GM18498 (cell line): ENCODE data around the gene MARCHF10.
"Not testable (repeated sequence)": the region's sequence is repeated elsewhere in the genome, so short reads cannot be mapped to it uniquely, and the experiment has no call there.

Experiments
- ATAC-seq: cut with Tn5 transposase; IDR thresholded peaks from one replicate; pipeline ENCODE4 v1.9.1; 2021; ENCODE audit warnings: mild to moderate bottlenecking, moderate library complexity; ENCODE audit not compliant: unreplicated experiment

The MARCHF10 gene

GRCh38 chr17:62702746-62703260, 105.3 kb downstream of the MARCHF10 start:
- ATAC-seq: no peak

GRCh38 chr17:62701706-62702085, 106.4 kb downstream of the MARCHF10 start:
- no peak for ATAC-seq

GRCh38 chr17:62700964-62701705, 107.0 kb downstream of the MARCHF10 start:
- ATAC-seq: no peak

GRCh38 chr17:62698459-62698858, 109.7 kb downstream of the MARCHF10 start:
- ATAC-seq: not testable (repeated sequence)

GRCh38 chr17:62696726-62697490, 111.2 kb downstream of the MARCHF10 start:
- ATAC-seq: no peak

- ATAC-seq: no peak
Measured at GRCh38 chr17:62696256-62696655, 111.9 kb downstream of the MARCHF10 start.

- not testable (repeated sequence) for ATAC-seq
Measured at GRCh38 chr17:62695093-62695738, 112.9 kb downstream of the MARCHF10 start.

GRCh38 chr17:62693616-62694409, 114.3 kb downstream of the MARCHF10 start:
- no peak for ATAC-seq

- ATAC-seq: no peak
Measured at GRCh38 chr17:62692721-62693431, 115.2 kb downstream of the MARCHF10 start.

- no peak for ATAC-seq
Measured at GRCh38 chr17:62692159-62692651, 115.9 kb downstream of the MARCHF10 start.

GRCh38 chr17:62691589-62691915, 116.6 kb downstream of the MARCHF10 start:
- ATAC-seq: not testable (repeated sequence)

- ATAC-seq: no peak
Measured at GRCh38 chr17:62690168-62690897, 117.8 kb downstream of the MARCHF10 start.

GRCh38 chr17:62689441-62690167, 118.5 kb downstream of the MARCHF10 start:
- ATAC-seq: no peak

GRCh38 chr17:62688398-62689160, 119.5 kb downstream of the MARCHF10 start:
- no peak for ATAC-seq

GRCh38 chr17:62687997-62688396, 120.1 kb downstream of the MARCHF10 start:
- ATAC-seq: no peak

GRCh38 chr17:62684179-62684578, 123.9 kb downstream of the MARCHF10 start:
- ATAC-seq: no peak

GRCh38 chr17:62681939-62682381, 126.2 kb downstream of the MARCHF10 start:
- no peak for ATAC-seq
